ENCODE measurements around the gene ARHGAP21. TPM values are rescaled to one million over a fixed set of nuclear protein-coding genes. Genes with fewer than 3 reads are reported as not detected.

Gene ARHGAP21
- total RNA-seq, 1 experiment from 2014 or later, result 59.4 TPM

- Histone ChIP-seq H3K4me2 (ENCODE audit: insufficient read depth, insufficient read length, low read length) (no peak overlapping the region), H3K79me1 (ENCODE audit: insufficient read depth, low read depth, low read length, poor library complexity, severe bottlenecking) (peaks cover 3% of the 10 kb centered on the region), H2BK12ac (ENCODE audit: insufficient read length, low read depth, low read length) (no peak overlapping the region), H2BK5ac (ENCODE audit: insufficient read length, low read length) (no peak overlapping the region), H3K27me3 (ENCODE audit: insufficient read depth, low read length) (no peaks in the 10 kb centered on the region), H3K4ac (ENCODE audit: low read depth, low read length) (no peak overlapping the region), H3K18ac (ENCODE audit: insufficient read length, low read depth, low read length) (no peak overlapping the region), H4K20me1 (ENCODE audit: control insufficient read depth, insufficient read depth, insufficient read length) (no peaks in the 10 kb centered on the region), H2BK15ac (ENCODE audit: low read depth, low read length) (no peak overlapping the region), H3K23me2 (ENCODE audit: insufficient read length, low read depth, low read length, poor library complexity, severe bottlenecking) (no peaks in the 10 kb centered on the region), H4K8ac (replicated peaks; ENCODE audit: insufficient read length, low read depth, low read length) (no peak overlapping the region), H2AK5ac (ENCODE audit: insufficient read length, low read length) (no peak overlapping the region), H2BK20ac (ENCODE audit: low read depth, low read length, poor library complexity, severe bottlenecking) (no peak overlapping the region), H3K9me3 (ENCODE audit: control insufficient read depth, low read depth, low read length) (no peaks in the 10 kb centered on the region), H3T11ph (ENCODE audit: low read length) (no peak overlapping the region), H3K56ac (ENCODE audit: insufficient read length, low read depth, low read length) (no peak overlapping the region), H4K91ac (ENCODE audit: insufficient read length, low read depth, low read length) (no peak overlapping the region), H2AFZ (ENCODE audit: low read length) (no peak overlapping the region), H3K4me1 (ENCODE audit: insufficient read depth, low read length) (peaks cover 4% of the 10 kb centered on the region; the same call in 1 of the 2 replicates), H3K14ac (ENCODE audit: insufficient read depth, low read length) (no peak overlapping the region), H3K27ac (ENCODE audit: insufficient read length, low read depth, low read length) (no peak overlapping the region), H3K79me2 (ENCODE audit: insufficient read depth, low read length) (no peaks in the 10 kb centered on the region; the same call in 1 of the 2 replicates), H3K23ac (ENCODE audit: insufficient read length, low read depth, low read length) (no peak overlapping the region), H3K9ac (ENCODE audit: extremely low read depth, insufficient read length, low read length) (no peak overlapping the region), H4K5ac (ENCODE audit: insufficient read length, low read depth, low read length) (no peak overlapping the region), H2BK120ac (ENCODE audit: low read depth, low read length, poor library complexity, severe bottlenecking) (no peak overlapping the region)
- WGBS (ENCODE audit: extremely low coverage, insufficient read length, low lambda C conversion rate), result no CpG with 5 or more reads among the region's 3 CpGs
- Mint-ChIP-seq H3K27me3 (ENCODE audit: low read depth) (no peaks in the 10 kb centered on the region), H3K36me3 (ENCODE audit: insufficient read depth in 1 of 3, low read depth in 3 of 3) (no peaks in the 10 kb centered on the region), H3K4me3 (no peak overlapping the region), H3K9me3 (no peaks in the 10 kb centered on the region), H3K27ac (no peak overlapping the region), H3K4me1 (peaks cover 18 to 32% of the 10 kb centered on the region in 2 experiments)
- TF ChIP-seq CTCF (conservative IDR thresholded peaks at IDR 0.05), result no peak
- DNase-seq, result no peak
Measured at GRCh38 chr10:24698270-24698669, 25.4 kb downstream of the ARHGAP21 start.

Data from H9 (cell line).